Stimulated activated CD8-positive, alpha-beta memory T cell treated with anti-CD3 and anti-CD28 coated beads, Interleukin-4, amount 100 ng/mL, for 1 hour (primary cell): ENCODE data around the gene HNRNPC.
"Not testable (repeated sequence)": the region's sequence is repeated elsewhere in the genome, so short reads cannot be mapped to it uniquely, and the experiment has no call there.

Source experiments
- DNase-seq, 2 donors: peaks; one replicate each; pipeline ENCODE4 v3.0.0-alpha.2; 2020; ENCODE audit warnings: low read depth in 2 of 2, low spot score in 1 of 2

HNRNPC gene

GRCh38 chr14:21194597-21194996 lies 74.6 kb downstream of the HNRNPC start:
- no peak for DNase-seq

- no peak for DNase-seq
Measured at GRCh38 chr14:21192875-21193535, 76.2 kb downstream of the HNRNPC start.

GRCh38 chr14:21192447-21192822 lies 76.8 kb downstream of the HNRNPC start:
- no peak for DNase-seq

DNA sequence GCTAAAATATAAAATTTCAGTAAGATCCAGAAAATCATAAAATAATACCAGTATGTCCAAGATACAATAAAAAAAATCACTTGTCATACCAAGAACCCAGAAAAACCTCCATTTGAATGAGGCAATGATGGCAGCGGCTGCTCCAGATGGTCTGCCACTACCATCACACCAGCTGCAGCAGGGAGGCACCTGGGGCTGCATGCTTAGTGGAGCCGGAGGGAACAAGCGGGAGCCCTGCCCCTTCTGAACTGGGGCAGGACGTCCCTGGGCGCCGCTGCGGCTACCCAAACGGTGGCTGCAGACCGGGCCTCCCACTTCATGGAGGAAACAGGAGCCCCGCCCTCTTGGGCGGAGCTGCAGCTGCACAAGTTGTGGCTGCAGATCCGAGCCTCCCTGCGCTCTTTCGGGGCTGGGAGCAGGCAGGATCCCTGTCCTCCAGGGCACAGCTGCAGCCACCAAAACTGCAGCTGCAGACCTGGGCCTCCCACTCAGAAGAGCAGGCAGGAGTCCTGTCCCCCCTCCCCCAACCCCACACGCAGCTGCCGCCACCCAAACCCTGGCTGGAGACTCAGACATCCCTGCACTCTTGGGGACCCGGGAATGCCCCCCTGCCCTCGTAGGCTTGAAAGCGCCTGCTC lies 77.3 kb downstream of the HNRNPC start:
- peak in 1 of 2 donors; percentile 22 for DNase-seq

GRCh38 chr14:21191261-21191808 lies 77.9 kb downstream of the HNRNPC start:
- no peak for DNase-seq

DNA sequence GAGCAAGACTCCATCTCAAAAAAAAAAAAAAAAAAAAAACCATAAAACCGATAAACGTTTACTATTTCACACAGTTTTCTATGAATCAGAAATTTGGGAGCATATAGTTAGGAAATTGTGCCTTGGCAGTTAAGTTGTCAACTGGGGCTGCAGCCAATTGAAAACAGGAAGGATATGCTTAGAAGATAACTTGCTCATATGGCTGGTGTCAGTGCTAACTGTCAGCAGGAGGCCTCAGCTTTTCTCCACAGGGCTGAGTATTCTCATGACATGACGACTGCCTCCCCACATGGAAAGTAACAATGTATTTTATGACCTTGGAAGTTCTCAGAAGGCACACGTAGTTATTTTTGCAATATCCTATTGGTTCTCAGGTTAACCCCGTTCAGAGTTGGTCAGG lies 83.8 kb downstream of the HNRNPC start:
- DNase-seq = no peak

DNA sequence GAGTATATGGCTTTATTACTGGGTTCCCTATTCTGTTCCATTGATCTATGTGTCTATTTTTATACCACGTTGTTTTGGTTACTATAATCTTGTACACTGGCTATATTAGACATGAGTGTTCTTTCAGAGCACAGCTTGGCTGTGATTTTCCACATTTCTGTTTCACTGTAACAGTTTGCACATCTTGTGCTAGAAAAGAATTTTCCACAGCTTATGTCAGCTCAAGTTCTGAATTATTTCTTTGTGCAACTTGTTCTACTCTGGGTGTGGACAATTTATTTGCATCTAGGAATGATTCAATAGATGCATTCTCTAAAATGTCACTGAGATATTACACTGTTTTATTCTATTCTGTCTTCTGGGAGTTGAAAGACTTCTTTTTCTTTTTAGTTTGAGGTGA lies 85.0 kb downstream of the HNRNPC start:
- no peak for DNase-seq

DNA sequence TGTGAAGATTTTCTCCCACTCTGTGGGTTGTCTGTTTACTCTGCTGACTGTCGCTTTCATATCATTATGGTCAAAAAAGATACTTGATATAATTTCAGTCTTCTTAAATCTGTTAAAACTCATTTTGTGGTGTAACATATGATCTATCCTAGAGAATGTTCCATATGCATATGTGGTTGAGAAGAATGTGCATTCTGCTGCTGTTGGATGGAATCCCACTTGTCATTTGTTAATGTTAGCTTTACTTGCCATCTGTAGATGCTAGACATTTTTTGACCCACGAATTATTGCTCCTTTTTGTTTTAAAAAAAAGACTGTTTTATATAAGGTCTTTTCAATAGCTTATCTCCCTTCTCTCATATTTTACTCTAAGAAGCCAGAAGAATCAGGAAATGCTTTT lies 87.1 kb downstream of the HNRNPC start:
- DNase-seq = no peak

DNA sequence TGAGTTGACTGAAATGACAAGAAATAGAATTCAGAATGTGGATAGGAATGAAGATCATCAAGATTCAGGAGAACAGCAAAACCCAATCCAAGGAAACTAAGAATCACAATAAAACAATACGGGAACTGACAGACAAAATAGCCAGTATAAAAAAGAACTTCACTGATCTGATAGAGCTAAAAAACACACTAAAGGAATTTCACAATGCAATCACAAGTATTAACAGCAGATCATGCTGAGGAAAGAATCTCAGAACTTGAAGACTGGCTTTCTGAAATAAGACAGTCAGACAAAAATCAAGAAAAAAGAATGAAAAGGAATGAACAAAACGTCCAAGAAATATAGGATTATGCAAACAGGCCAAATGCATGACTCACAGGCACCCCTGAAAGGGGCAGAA lies 98.1 kb downstream of the HNRNPC start:
- DNase-seq = no peak

GRCh38 chr14:21169573-21169972 lies 99.7 kb downstream of the HNRNPC start:
- no peak for DNase-seq

DNA sequence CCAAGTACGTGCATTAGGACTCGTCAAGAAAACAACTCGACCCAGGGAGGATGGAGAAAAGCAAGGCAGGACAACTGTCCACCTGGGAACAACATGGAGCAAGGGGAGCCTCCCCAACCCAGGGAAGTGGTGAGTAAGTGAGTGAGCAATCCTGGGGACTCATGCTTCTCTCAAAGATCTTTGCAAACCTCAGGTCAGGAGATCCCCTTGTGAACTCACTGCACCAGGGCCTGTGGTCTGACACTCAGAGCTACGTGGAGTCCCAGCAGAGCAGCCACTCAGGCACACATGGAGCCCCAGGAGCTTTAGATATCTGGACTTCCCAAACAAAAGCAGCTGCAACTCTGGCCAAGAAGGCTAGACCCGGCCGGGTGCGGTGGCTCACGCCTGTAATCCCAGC lies 101.2 kb downstream of the HNRNPC start:
- DNase-seq = no peak

DNA sequence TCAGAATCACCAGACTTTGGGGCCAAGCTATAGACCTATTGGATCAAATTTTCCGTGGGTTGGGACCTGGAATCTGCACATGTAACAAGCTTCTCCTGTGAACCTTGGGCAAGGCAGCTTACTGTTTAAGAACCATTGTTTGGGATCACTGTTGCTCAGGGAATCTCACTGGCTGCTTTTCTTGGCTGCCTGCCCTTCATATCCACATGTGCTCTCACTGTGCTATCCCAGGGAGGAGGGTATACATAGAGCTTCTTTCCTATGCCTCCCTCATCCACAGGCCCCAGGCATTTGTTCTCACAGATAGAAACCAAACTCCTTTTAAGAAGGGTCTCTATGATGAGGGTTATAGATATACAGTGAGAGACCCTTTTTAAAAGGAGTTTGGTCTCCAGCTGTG lies 103.6 kb downstream of the HNRNPC start:
- DNase-seq = not testable (repeated sequence)

- not testable (repeated sequence) for DNase-seq
Measured at GRCh38 chr14:21165002-21165605, 104.1 kb downstream of the HNRNPC start.

DNA sequence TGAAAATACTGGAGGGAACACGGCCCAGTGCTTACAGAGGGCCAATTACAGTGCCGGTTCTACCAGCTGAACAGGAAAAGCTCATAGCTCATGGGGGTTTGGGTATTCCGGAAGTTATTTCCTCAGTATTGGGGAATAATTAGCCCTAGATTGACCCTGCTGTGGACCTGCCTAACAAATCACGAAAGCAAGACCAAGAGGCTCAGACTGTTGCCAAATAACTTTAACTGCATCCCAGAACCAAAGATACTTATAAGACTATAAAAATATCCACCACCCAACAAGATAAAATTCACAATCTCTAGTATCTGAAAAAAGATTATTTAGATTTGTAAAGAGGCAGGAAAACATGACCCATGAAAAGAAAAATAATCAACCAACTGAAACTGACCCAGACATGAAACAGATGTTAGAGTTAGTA lies 105.4 kb downstream of the HNRNPC start:
- DNase-seq = no peak

DNA sequence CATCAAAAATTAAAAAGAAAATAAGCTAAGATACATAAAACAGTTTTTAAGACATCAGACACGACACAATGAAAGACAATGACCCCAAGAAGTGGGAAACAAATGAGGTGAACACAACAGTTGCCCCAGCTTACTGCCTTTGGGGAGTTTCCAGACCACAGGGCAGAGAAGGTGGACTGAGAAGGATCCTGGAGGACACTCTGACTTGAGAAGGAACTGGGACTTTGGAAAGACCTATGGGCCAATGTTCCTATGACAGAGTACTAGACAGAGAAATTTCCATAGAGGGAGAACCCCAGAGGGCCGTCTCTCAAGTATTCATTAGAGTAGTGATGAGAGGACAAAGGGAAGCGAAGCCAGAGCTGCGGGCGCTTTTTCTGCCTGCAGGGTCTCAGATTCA lies 107.2 kb downstream of the HNRNPC start:
- no peak for DNase-seq

DNA sequence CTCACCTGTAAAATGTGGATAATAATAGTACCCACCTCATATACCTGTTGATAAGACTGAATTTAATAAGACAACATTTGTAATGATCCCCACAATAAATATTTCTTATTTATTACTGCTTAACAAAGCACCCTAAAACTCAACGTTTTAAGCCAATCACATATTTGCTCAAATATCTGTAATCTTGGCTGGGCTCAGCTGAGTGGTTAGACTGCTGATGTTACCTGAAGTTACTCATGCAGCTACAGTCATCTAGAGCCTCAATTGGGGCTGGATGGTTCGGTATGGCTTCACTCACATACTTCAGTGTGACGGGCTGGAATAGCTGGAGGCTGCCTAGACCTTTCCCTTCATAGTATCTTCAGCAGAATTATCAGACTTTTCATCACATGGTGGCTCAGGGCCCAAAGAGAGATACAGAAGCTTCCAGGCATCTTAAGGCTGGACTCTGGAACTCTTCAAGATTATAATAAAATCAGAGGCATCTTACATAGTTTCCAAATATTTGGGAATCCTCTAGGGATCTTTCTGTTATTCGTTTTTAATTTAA lies 109.1 kb downstream of the HNRNPC start:
- no peak for DNase-seq
